ENCODE data around the gene USP37. TPM values are rescaled to one million over a fixed set of nuclear protein-coding genes. Genes with fewer than 3 reads are reported as not detected.

Gene USP37
- polyA plus RNA-seq, 1 of the 3 experiments (the other 2 are of a cell fraction) = 0.95 TPM

DNA sequence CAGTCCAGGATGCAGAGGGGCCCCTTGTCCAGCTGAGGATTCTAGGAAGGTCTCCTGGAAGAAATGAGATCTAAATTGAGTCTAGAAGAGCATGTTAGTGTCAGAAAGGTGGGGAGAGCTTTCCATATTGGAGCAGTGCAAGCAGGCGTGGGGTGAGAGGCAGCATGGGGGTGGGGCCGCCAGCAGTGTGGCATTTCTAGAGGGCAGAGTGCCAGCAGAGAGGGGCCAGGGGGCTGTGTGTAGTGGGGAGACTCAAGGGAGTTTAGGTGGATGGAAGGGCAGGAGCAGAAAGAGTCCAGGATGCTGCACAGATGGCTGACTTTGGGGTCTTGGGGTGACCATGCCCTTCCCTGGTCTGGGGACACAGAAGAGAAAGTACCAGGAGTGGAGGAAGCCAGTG lies 147.1 kb downstream of the USP37 start:
- Histone ChIP-seq H3K4me1 (ENCODE audit: control insufficient read depth in 1 of 2, insufficient read depth in 2 of 2, low read depth in 1 of 2, low read length in 1 of 2) (no peaks in the 10 kb centered on the region), H3K36me3 (replicated peaks in 1 of 2; ENCODE audit: control insufficient read depth in 1 of 2, insufficient read depth in 2 of 2, low read length in 1 of 2) (no peaks in the 10 kb centered on the region), H2AFZ (ENCODE audit: low read depth) (no peak overlapping the region), H3K27me3 (ENCODE audit: insufficient read depth) (no peaks in the 10 kb centered on the region), H3K9ac (no peak overlapping the region), H3K9me3 (no peaks in the 10 kb centered on the region), H3K27ac (ENCODE audit: low read depth in 2 of 2, low read length in 1 of 2) (no peak overlapping the region), H3K9me2 (no peaks in the 10 kb centered on the region), H3K79me2 (ENCODE audit: insufficient read depth) (no peaks in the 10 kb centered on the region), H3F3A (replicated peaks; ENCODE audit: insufficient read depth) (no peaks in the 10 kb centered on the region), H3K4me3 (ENCODE audit: low read depth in 2 of 2, low read length in 1 of 2) (no peak overlapping the region), H3K4me2 (no peak overlapping the region), H4K20me1 (ENCODE audit: insufficient read depth) (no peaks in the 10 kb centered on the region)
- 79% methylated on average over 2 of the region's 2 CpGs for WGBS (ENCODE audit: low lambda C conversion rate)
- ChIA-PET POLR2A (no interaction called here), CTCF (interaction anchor here (0.7 kb wide), 1 partner anchor 10 kb away, joined by 3 read pairs; no protein-coding TSS in a partner anchor)
- TF ChIP-seq FOXM1 (IDR thresholded peaks at IDR 0.05; ENCODE audit: low read depth) (no peak), SMC3 (IDR thresholded peaks at IDR 0.05; ENCODE audit: low read depth, low read length) (no peak), FOSL2 (IDR thresholded peaks at IDR 0.05; ENCODE audit: borderline replicate concordance, low read depth) (no peak), GABPA (IDR thresholded peaks at IDR 0.05; ENCODE audit: low read depth) (no peak), POLR2AphosphoS5 (IDR thresholded peaks at IDR 0.05; ENCODE audit: low read depth, low read length) (no peak), RAD21 (IDR thresholded peaks at IDR 0.05; ENCODE audit: low read length) (no peak), TCF12 (IDR thresholded peaks at IDR 0.05) (no peak), FOXJ3 (CRISPR knock-in tag; IDR thresholded peaks at IDR 0.05) (no peak)
- TF ChIP-seq, protein P1, sequence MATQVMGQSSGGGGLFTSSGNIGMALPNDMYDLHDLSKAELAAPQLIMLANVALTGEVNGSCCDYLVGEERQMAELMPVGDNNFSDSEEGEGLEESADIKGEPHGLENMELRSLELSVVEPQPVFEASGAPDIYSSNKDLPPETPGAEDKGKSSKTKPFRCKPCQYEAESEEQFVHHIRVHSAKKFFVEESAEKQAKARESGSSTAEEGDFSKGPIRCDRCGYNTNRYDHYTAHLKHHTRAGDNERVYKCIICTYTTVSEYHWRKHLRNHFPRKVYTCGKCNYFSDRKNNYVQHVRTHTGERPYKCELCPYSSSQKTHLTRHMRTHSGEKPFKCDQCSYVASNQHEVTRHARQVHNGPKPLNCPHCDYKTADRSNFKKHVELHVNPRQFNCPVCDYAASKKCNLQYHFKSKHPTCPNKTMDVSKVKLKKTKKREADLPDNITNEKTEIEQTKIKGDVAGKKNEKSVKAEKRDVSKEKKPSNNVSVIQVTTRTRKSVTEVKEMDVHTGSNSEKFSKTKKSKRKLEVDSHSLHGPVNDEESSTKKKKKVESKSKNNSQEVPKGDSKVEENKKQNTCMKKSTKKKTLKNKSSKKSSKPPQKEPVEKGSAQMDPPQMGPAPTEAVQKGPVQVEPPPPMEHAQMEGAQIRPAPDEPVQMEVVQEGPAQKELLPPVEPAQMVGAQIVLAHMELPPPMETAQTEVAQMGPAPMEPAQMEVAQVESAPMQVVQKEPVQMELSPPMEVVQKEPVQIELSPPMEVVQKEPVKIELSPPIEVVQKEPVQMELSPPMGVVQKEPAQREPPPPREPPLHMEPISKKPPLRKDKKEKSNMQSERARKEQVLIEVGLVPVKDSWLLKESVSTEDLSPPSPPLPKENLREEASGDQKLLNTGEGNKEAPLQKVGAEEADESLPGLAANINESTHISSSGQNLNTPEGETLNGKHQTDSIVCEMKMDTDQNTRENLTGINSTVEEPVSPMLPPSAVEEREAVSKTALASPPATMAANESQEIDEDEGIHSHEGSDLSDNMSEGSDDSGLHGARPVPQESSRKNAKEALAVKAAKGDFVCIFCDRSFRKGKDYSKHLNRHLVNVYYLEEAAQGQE (IDR thresholded peaks at IDR 0.05; ENCODE audit: low read depth, low read length) = no peak
- TF ChIP-seq, protein P2, sequence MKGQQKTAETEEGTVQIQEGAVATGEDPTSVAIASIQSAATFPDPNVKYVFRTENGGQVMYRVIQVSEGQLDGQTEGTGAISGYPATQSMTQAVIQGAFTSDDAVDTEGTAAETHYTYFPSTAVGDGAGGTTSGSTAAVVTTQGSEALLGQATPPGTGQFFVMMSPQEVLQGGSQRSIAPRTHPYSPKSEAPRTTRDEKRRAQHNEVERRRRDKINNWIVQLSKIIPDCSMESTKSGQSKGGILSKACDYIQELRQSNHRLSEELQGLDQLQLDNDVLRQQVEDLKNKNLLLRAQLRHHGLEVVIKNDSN (IDR thresholded peaks at IDR 0.05; ENCODE audit: borderline replicate concordance, low read depth) = no peak
- TF ChIP-seq, protein P3, sequence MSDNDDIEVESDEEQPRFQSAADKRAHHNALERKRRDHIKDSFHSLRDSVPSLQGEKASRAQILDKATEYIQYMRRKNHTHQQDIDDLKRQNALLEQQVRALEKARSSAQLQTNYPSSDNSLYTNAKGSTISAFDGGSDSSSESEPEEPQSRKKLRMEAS (IDR thresholded peaks at IDR 0.05; ENCODE audit: low read depth) = no peak
- no peak for DNase-seq

DNA sequence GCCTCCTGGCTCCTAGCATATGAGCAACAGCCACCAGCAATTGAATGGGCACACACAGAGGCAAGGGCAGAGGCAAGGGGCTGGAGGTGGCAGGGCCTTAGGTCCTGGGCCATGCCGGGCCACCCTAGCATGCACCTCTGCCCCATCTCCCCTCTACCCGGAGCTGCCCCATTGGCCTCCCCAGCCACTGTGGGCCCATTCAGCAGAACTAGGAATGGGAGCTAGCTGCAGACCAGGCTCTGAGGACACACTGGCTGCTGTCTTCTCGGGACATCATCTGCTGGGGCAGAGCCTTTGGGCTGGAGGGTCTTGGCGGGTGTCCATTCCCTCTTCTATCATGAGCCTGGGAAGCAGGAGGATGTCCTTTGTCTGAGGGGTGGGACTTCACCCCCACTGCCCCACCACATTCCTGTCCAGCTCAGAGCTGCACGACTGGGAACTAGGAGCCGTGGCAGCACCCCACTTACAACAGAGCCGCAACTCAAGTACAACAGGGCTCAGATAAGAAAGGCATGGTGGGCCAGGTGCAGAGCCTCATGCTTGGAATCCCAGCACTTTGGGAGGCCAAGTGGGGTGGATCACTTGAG lies 148.4 kb downstream of the USP37 start:
- Histone ChIP-seq H3K27me3 (ENCODE audit: insufficient read depth) (no peaks in the 10 kb centered on the region), H3K9ac (no peak overlapping the region), H3K79me2 (ENCODE audit: insufficient read depth) (no peaks in the 10 kb centered on the region), H3K27ac (ENCODE audit: low read depth in 2 of 2, low read length in 1 of 2) (no peak overlapping the region), H3K4me3 (ENCODE audit: low read depth in 2 of 2, low read length in 1 of 2) (no peak overlapping the region), H2AFZ (ENCODE audit: low read depth) (no peak overlapping the region), H3K4me1 (ENCODE audit: control insufficient read depth in 1 of 2, insufficient read depth in 2 of 2, low read depth in 1 of 2, low read length in 1 of 2) (no peaks in the 10 kb centered on the region), H3K9me2 (no peaks in the 10 kb centered on the region), H3K4me2 (no peak overlapping the region), H3F3A (replicated peaks; ENCODE audit: insufficient read depth) (no peaks in the 10 kb centered on the region), H4K20me1 (ENCODE audit: insufficient read depth) (no peaks in the 10 kb centered on the region), H3K9me3 (no peaks in the 10 kb centered on the region), H3K36me3 (replicated peaks in 1 of 2; ENCODE audit: control insufficient read depth in 1 of 2, insufficient read depth in 2 of 2, low read length in 1 of 2) (no peaks in the 10 kb centered on the region)
- DNase-seq = no peak
- 76% methylated on average over 4 of the region's 7 CpGs for WGBS (ENCODE audit: low lambda C conversion rate)
- TF ChIP-seq RAD21 (IDR thresholded peaks at IDR 0.05; ENCODE audit: low read length) (no peak), YY1 (IDR thresholded peaks at IDR 0.05; ENCODE audit: low read depth) (no peak), GABPA (IDR thresholded peaks at IDR 0.05; ENCODE audit: low read depth) (no peak), RCOR1 (IDR thresholded peaks at IDR 0.05; ENCODE audit: low read length) (no peak), CHD2 (IDR thresholded peaks at IDR 0.05; ENCODE audit: low read length, partially characterized antibody) (no peak), SIN3A (IDR thresholded peaks at IDR 0.05; ENCODE audit: borderline replicate concordance, low read depth, low read length) (no peak), NRF1 (IDR thresholded peaks at IDR 0.05; ENCODE audit: low read depth, low read length) (no peak), ELF1 (IDR thresholded peaks at IDR 0.05) (no peak), SMC3 (IDR thresholded peaks at IDR 0.05; ENCODE audit: low read depth, low read length) (no peak)
- TF ChIP-seq, protein P4, sequence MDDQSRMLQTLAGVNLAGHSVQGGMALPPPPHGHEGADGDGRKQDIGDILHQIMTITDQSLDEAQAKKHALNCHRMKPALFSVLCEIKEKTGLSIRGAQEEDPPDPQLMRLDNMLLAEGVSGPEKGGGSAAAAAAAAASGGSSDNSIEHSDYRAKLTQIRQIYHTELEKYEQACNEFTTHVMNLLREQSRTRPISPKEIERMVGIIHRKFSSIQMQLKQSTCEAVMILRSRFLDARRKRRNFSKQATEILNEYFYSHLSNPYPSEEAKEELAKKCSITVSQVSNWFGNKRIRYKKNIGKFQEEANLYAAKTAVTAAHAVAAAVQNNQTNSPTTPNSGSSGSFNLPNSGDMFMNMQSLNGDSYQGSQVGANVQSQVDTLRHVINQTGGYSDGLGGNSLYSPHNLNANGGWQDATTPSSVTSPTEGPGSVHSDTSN (IDR thresholded peaks at IDR 0.05) = no peak
- TF ChIP-seq, protein P5, sequence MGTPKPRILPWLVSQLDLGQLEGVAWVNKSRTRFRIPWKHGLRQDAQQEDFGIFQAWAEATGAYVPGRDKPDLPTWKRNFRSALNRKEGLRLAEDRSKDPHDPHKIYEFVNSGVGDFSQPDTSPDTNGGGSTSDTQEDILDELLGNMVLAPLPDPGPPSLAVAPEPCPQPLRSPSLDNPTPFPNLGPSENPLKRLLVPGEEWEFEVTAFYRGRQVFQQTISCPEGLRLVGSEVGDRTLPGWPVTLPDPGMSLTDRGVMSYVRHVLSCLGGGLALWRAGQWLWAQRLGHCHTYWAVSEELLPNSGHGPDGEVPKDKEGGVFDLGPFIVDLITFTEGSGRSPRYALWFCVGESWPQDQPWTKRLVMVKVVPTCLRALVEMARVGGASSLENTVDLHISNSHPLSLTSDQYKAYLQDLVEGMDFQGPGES (IDR thresholded peaks at IDR 0.05; ENCODE audit: low read depth, low read length) = no peak
- TF ChIP-seq, protein P6, sequence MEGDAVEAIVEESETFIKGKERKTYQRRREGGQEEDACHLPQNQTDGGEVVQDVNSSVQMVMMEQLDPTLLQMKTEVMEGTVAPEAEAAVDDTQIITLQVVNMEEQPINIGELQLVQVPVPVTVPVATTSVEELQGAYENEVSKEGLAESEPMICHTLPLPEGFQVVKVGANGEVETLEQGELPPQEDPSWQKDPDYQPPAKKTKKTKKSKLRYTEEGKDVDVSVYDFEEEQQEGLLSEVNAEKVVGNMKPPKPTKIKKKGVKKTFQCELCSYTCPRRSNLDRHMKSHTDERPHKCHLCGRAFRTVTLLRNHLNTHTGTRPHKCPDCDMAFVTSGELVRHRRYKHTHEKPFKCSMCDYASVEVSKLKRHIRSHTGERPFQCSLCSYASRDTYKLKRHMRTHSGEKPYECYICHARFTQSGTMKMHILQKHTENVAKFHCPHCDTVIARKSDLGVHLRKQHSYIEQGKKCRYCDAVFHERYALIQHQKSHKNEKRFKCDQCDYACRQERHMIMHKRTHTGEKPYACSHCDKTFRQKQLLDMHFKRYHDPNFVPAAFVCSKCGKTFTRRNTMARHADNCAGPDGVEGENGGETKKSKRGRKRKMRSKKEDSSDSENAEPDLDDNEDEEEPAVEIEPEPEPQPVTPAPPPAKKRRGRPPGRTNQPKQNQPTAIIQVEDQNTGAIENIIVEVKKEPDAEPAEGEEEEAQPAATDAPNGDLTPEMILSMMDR (IDR thresholded peaks at IDR 0.05) = no peak
- ChIA-PET POLR2A (no interaction called here), CTCF (no interaction called here)
